ENCODE data around the gene CDC42SE1.
A peak's percentile ranks its signal among the peaks of the same experiment; 100 is the strongest.

Gene CDC42SE1

GRCh38 chr1:151047591-151047924 lies 11.9 kb downstream of the CDC42SE1 start, which contains the start of gene C1orf56:
C1orf56 (plus strand) TSS chr1:151047751; CDS start chr1:151047848, 97 bp downstream.
- Histone ChIP-seq H3K4me3 (IDR thresholded peaks at IDR 0.05; ENCODE audit: insufficient read depth, low read depth, low read length) (peak within 1 kb of the TSS; percentile 95), H3K4me2 (peak within 1 kb of the TSS; percentile 41), H3K79me2 (ENCODE audit: insufficient read depth, low read depth) (no peaks in the 10 kb centered on the region), H3K27ac (peak within 1 kb of the TSS; percentile 5; the same call in 1 of the 2 replicates), H2AFZ (ENCODE audit: low read depth) (peak within 1 kb of the TSS; percentile 71), H3K27me3 (ENCODE audit: insufficient read depth, low read depth) (no peaks in the 10 kb centered on the region), H3K4me1 (ENCODE audit: low read depth, poor library complexity, severe bottlenecking) (peaks cover 26% of the 10 kb centered on the region), H4K20me1 (ENCODE audit: insufficient read depth) (no peaks in the 10 kb centered on the region; the same call in 1 of the 2 replicates), H3K9ac (peak within 1 kb of the TSS; percentile 47), H3K36me3 (ENCODE audit: insufficient read depth) (peaks cover under 1% of the 10 kb centered on the region; the same call in 1 of the 2 replicates)
- TF ChIP-seq CTCF (conservative IDR thresholded peaks at IDR 0.05; ENCODE audit: low read depth, low read length) = no peak

- Histone ChIP-seq H3K9ac (no peak overlapping the region), H4K20me1 (ENCODE audit: insufficient read depth) (no peaks in the 10 kb centered on the region; the same call in 1 of the 2 replicates), H3K27ac (no peak overlapping the region), H3K36me3 (ENCODE audit: insufficient read depth) (no peaks in the 10 kb centered on the region), H3K4me2 (no peak overlapping the region), H3K4me1 (ENCODE audit: low read depth, poor library complexity, severe bottlenecking) (peaks cover 6% of the 10 kb centered on the region), H2AFZ (ENCODE audit: low read depth) (no peak overlapping the region), H3K4me3 (IDR thresholded peaks at IDR 0.05; ENCODE audit: insufficient read depth, low read depth, low read length) (no peak overlapping the region), H3K79me2 (ENCODE audit: insufficient read depth, low read depth) (no peaks in the 10 kb centered on the region), H3K27me3 (ENCODE audit: insufficient read depth, low read depth) (no peaks in the 10 kb centered on the region)
- no peak for TF ChIP-seq CTCF (conservative IDR thresholded peaks at IDR 0.05; ENCODE audit: low read depth, low read length)
Observed at GRCh38 chr1:151043163-151043562, 16.3 kb downstream of the CDC42SE1 start.

GRCh38 chr1:151039521-151039920 lies 19.9 kb downstream of the CDC42SE1 start:
- Histone ChIP-seq H3K4me1 (ENCODE audit: low read depth, poor library complexity, severe bottlenecking) (no peaks in the 10 kb centered on the region), H3K36me3 (ENCODE audit: insufficient read depth) (no peaks in the 10 kb centered on the region), H4K20me1 (ENCODE audit: insufficient read depth) (no peaks in the 10 kb centered on the region; the same call in 1 of the 2 replicates), H2AFZ (ENCODE audit: low read depth) (no peak overlapping the region), H3K4me2 (no peak overlapping the region), H3K27ac (no peak overlapping the region), H3K27me3 (ENCODE audit: insufficient read depth, low read depth) (no peaks in the 10 kb centered on the region), H3K79me2 (ENCODE audit: insufficient read depth, low read depth) (no peaks in the 10 kb centered on the region), H3K4me3 (IDR thresholded peaks at IDR 0.05; ENCODE audit: insufficient read depth, low read depth, low read length) (no peak overlapping the region), H3K9ac (no peak overlapping the region)
- TF ChIP-seq CTCF (conservative IDR thresholded peaks at IDR 0.05; ENCODE audit: low read depth, low read length) = no peak

GRCh38 chr1:151037032-151037431 lies 22.4 kb downstream of the CDC42SE1 start:
- H3K4me1 ChIP-seq (ENCODE audit: low read depth, poor library complexity, severe bottlenecking) = no peaks in the 10 kb centered on the region
- no peak overlapping the region for H3K4me2 ChIP-seq
- no peak overlapping the region for H3K4me3 ChIP-seq (IDR thresholded peaks at IDR 0.05; ENCODE audit: insufficient read depth, low read depth, low read length)
- no peaks in the 10 kb centered on the region for H3K79me2 ChIP-seq (ENCODE audit: insufficient read depth, low read depth)
- H3K9ac ChIP-seq = no peak overlapping the region
- H3K36me3 ChIP-seq (ENCODE audit: insufficient read depth) = no peaks in the 10 kb centered on the region
- TF ChIP-seq CTCF (conservative IDR thresholded peaks at IDR 0.05; ENCODE audit: low read depth, low read length) = no peak
- H2AFZ ChIP-seq (ENCODE audit: low read depth) = no peak overlapping the region
- no peaks in the 10 kb centered on the region for H3K27me3 ChIP-seq (ENCODE audit: insufficient read depth, low read depth)
- H4K20me1 ChIP-seq (ENCODE audit: insufficient read depth) = no peaks in the 10 kb centered on the region
- no peak overlapping the region for H3K27ac ChIP-seq
